HG03571 (cell line): ENCODE data around the gene TBC1D20.
"Not testable (repeated sequence)": the region's sequence is repeated elsewhere in the genome, so short reads cannot be mapped to it uniquely, and the experiment has no call there.

Source experiments
- ATAC-seq: cut with Tn5 transposase; IDR thresholded peaks from one replicate; pipeline ENCODE4 v1.9.1; 2021; ENCODE audit not compliant: unreplicated experiment

TBC1D20 gene

DNA sequence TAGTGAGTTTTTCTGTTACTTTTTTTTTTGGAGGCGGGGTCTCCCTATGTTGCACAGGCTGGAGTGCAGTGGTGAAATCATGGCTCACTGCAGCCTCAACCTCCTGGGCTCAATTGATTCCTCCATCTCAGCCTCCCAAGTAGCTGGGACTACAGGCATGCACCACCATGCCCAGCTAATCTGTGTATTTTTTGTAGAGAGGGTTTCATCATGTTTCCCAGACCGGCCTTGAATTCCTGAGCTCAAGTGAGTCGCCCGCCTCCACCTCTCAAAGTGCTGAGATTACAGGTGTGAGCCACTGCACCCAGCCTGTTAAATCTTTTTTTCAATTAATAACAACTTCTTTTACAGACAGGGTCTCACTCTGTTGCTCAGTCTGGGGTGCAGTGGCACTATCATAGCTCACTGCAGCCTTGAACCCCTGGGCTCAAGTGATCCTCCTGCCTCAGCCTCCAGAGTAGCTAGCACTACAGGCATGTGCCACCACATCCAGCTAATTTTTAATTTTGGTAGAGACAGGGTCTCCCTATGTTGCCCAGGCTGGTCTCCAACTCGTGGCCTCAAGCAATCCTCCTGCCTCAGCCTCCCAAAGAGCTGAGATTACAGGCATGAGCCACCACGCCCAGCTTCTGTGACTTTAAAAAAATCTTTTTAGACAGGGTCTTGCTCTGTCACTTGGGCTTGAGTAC lies 14.4 kb upstream of the TBC1D20 start:
- not testable (repeated sequence) for ATAC-seq

DNA sequence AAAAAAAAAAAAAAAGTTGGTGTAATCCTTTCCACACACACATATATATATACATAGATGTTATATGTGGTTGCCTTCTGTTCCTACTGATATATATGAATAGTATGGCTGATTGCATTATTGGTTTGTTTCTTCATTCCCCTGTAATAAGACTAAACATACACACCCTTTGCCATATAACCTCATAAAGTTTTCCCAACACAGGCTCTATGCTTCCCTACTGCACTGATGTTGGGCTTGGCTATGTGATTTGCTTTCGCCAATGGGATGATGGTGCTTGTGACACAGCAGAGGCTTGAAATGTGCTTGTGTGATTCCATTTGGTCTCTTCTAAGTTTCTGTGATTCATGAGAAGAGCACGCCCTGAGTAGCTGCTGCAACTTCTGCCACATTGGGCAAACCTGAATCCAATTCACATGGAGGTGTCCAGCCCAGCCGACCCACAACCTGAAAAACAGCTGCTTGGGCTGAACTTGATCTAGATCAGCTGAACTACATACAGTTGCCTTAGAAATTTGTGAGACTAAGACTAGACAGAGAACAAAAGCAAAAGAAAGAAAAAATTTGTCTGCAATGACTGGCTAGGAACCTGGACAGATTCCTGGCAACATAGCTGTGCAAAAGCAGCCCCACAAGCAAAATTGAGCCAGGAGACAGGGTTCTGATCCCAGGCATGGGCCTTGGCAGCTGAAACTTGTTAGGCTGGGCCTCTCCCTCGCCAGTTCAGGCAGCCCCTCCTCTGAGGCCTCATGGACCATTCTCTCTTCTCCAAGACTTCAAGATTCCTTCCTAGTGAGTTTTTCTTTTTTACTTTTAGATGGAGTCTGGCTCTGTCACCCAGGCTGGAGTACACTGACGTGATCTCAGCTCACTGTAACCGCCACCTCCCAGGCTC lies 13.4 kb upstream of the TBC1D20 start:
- ATAC-seq: no peak

DNA sequence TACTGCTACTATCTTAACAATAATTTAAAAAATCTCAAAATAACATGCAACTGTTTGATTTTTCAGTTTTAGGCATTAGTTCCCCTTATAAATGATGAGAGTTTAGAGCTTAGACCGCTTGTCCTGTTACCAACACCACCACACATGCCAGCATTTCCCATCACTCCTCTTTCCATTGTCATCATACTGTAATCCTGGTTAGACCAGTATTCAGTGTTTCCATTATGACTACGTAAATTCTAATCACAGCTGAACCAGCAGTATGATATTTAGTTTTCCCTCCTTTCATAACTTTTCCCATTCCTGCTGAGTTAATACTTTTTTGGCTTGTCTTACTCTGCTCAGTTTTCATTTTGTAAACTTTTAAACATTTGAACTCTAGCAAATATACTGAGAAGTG lies 12.2 kb upstream of the TBC1D20 start:
- no peak for ATAC-seq

GRCh38 chr20:472889-473292 lies 10.6 kb upstream of the TBC1D20 start:
- ATAC-seq: no peak

- ATAC-seq: no peak
These were observed 10.0 kb upstream of the TBC1D20 start for GRCh38 chr20:472137-472846.

DNA sequence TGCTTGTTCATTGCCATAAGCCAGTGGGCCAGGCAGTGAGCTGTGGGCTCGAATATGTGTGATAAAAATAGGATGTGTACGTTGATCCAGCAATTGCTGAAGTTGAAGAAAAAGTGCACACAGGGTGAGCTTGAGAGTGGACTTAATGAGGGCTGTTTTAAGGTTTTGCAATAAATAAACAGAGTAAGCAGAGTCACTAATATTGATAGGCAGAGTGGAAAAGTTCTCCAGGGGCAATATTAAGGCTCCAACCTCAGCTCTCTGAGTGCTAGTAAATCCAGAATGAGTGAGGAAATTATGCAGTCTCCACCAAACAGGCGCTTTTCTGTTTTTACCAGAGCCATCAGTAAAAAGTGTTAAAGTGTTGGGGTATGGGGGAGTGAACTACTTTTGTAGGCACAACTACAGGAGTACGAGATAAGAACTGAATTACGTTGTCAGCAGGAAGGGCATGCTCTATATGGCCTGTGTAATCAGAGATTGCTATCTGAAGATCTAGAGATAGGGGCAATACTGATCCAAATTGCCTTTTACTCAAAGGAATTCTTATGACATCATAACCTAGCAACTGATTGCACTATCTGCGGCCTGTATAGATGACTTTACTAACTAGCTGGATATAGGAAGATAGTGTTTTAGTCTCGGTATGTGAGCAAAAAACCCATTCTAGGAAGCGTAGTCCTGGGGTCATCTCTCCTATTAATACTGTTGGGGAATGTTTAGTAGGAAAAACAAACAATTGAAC lies 7.6 kb upstream of the TBC1D20 start:
- ATAC-seq: no peak

DNA sequence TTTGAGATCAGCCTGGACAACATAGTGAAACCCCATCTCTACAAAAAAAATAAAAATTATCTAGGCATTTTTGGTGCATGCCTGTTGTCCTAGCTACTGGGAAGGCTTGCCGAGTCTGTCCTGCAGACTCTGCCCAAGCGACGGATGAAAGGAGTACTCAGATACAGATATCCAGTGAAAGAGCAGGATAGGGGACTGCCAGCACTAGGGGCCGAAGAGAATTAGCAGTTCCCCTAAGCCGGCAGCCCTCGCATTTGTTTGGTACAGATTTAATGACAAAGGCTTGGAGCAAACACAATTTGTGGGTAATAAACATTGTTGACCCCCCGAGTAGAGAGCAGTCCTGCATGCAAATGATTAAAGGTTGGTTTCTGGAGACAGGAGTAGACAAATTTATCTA lies 5.4 kb upstream of the TBC1D20 start:
- no peak for ATAC-seq

GRCh38 chr20:461254-462198 lies 807 bp downstream of the TBC1D20 start:
- ATAC-seq: peak; percentile 22

DNA sequence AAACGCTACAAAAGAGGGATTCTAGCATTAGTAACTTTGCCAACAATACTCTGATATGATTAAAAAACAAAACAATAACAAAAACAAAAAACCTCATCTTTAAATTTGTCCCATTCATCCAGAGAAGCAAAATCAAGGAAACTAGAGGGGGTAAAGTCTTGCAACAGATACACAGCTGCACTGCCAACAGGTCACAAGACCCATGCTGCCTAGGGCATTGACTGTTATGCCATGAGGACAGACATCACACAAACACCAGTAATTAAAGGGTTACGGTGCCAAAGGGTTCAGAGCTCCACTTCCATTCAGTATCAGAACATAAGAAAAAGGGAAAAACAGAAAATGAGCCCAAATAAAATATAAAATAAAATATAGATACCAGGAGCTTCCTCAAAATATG lies 1.6 kb downstream of the TBC1D20 start:
- ATAC-seq: no peak

- no peak for ATAC-seq
These were observed 2.2 kb downstream of the TBC1D20 start for GRCh38 chr20:460180-460579.

- no peak for ATAC-seq
These were observed 3.6 kb downstream of the TBC1D20 start for GRCh38 chr20:458776-459175.

- ATAC-seq: no peak
These were observed 7.4 kb downstream of the TBC1D20 start for GRCh38 chr20:454951-455350.

DNA sequence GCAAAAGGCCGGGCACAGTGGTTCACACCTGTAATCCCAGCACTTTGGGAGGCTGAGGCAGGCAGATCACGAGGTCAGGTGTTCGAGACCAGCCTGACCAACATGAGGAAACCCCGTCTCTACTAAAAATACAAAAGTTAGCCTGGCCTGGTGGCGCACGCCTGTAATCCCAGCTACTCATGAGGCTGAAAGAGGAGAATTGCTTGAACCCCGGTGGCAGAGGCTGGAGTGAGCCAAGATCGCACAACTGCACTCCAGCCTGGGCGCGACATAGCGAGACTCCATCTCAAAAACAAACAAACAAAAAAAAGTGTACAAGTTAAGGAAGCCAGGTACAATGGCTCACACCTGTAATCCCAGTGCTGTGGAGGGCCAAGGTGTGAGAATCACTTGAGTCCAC lies 10.3 kb downstream of the TBC1D20 start:
- not testable (repeated sequence) for ATAC-seq

- no peak for ATAC-seq
These were observed 16.6 kb downstream of the TBC1D20 start for GRCh38 chr20:445514-446336.

DNA sequence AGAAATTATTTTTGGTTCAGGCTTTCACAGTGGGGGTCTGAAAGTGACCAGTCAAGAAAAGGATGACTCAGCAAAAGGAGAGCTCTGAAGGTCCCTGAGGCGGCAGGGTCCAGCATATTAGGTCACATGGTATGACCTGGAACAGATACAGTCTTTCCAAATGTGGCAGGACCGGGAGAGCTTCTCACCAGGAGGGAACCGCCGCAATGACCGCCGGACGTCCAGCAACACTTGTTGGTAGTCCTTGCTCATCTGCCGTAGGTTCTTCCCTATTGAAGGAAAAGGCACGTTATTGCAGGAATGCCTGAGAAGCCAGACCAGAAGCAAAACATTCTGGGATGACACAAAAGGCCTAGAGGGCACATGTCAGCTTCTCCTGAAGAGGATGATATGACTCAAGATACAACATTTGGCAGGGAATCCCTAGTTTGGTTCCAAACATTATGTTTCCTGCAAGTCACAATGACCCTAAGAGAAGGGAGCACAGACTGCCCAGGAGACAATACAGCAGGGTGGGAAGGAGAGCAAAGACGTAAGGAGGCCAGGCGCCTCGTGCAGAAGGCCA lies 17.4 kb downstream of the TBC1D20 start:
- ATAC-seq: no peak

DNA sequence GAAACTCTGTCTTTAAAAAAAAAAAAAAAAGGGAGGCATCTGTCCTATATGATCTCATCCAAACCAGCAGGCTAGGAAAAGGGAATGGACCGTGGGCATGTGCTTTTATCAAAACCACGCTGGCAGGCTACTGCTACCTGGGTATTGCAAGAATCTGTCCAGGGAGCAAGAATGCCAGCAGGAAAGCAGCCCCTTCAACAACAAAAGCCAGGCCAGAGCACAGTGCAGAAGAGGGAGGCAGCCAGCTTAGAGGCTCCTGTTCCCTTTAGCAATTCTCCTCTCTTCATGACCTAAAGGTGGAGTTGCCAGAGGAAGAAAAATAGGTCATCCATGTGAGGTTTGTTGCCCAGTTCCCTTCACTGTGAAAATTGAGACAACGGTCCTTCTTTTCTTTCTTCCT lies 18.2 kb downstream of the TBC1D20 start:
- ATAC-seq: no peak

- no peak for ATAC-seq
These were observed 19.0 kb downstream of the TBC1D20 start for GRCh38 chr20:443223-443775.

GRCh38 chr20:440636-441035 lies 21.7 kb downstream of the TBC1D20 start:
- ATAC-seq: no peak
